ENCODE measurements around the gene C3. TPM values are rescaled to one million over a fixed set of nuclear protein-coding genes. Genes with fewer than 3 reads are reported as not detected.
A peak's percentile ranks its signal among the peaks of the same experiment; 100 is the strongest.
"Not testable (repeated sequence)": the region's sequence is repeated elsewhere in the genome, so short reads cannot be mapped to it uniquely, and the experiment has no call there.

The C3 gene
- total RNA-seq, 1 experiment from 2014 or later: 7.0 TPM

DNA sequence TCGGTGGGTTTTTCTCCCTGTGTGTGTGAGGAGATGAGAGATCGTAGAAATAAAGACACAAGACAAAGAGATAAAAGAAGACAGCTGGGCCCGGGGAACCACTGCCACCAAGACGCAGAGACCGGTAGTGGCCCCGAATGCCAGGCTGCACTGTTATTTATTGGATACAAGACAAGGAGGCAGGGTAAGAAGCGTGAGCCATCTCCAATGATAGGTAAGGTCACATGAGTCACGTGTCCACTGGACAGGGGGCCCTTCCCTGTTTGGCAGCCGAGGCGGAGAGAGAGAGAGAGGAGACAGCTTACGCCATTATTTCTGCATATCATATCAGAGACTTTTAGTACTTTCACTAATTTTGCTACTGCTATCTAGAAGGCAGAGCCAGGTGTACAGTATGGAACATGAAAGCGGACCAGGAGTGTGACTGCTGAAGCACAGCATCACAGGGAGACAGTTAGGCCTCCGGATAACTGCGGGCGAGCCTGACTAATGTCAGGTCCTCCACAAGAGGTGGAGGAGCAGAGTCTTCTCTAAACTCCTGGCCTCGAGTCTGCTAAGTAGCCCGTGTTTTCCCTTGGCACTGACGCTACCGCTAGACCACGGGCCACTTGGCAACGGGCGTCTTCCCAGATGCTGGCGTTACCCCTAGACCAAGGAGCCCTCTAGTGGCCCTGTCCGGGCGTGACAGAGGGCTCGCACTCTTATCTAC lies 87.5 kb downstream of the C3 start:
- ChIA-PET RAD21 (ENCODE audit: low non-redundant PET in 1 of 2, low total read pairs in 2 of 2, uncharacterized antibody in 2 of 2, unreplicated experiment in 2 of 2) (interaction anchor here (0.6 to 1.0 kb wide), 7 partner anchors 71 to 297 kb away, joined by 3 to 9 read pairs (median 4); no protein-coding TSS in a partner anchor), CTCF (interaction anchor here (0.6 to 1.5 kb wide), 10 partner anchors 8 to 230 kb away, joined by 3 to 11 read pairs (median 4); no protein-coding TSS in a partner anchor), POLR2A (interaction anchor here (0.9 to 1.0 kb wide), 2 partner anchors 97 to 102 kb away, joined by 3 read pairs; partner anchors contain the start of gene TNFSF9)
- peak; percentile 68 for DNase-seq (ENCODE audit: low read depth, low spot score)
- not testable (repeated sequence) for H3K9me3 ChIP-seq (ENCODE audit: control insufficient read depth in 1 of 2, insufficient read depth in 1 of 2, low read depth in 1 of 2, low read length in 2 of 2); H3K79me2 ChIP-seq (ENCODE audit: insufficient read depth, low read length); H3K36me3 ChIP-seq (ENCODE audit: control insufficient read depth in 1 of 2, insufficient read depth in 2 of 2, low read length in 2 of 2); H3K9ac ChIP-seq (ENCODE audit: low read length); H3K27me3 ChIP-seq (ENCODE audit: insufficient read depth, low read length); H3K27ac ChIP-seq (ENCODE audit: low read depth, low read length); H3K9me2 ChIP-seq (ENCODE audit: insufficient read depth); H4K20me1 ChIP-seq (ENCODE audit: insufficient read depth); BruUV-seq (replicated peaks)
- intact Hi-C loops (cut with micrococcal nuclease): loop anchor here (1.0 to 2.0 kb wide), 4 partner anchors 117 to 506 kb away; no protein-coding TSS in a partner anchor
- Histone ChIP-seq H3K4me2 (ENCODE audit: low read length) (peak overlapping the region; percentile 64), H2AFZ (ENCODE audit: low read depth, low read length, poor library complexity, severe bottlenecking) (peak overlapping the region; percentile 93), H3K4me1 (ENCODE audit: control insufficient read depth in 1 of 2, insufficient read depth in 2 of 2, low read length in 2 of 2) (peaks cover 3 to 14% of the 10 kb centered on the region in 2 experiments; a peak in 3 of 4 replicates), H3K4me3 (replicated peaks in 1 of 2; ENCODE audit: low read depth in 1 of 2, low read length in 2 of 2) (peak overlapping the region in 1 of 2 experiments; percentile 25; a peak in 1 of 4 replicates)
- ATAC-seq: peak; percentile 84
- TF ChIP-seq, protein P1, sequence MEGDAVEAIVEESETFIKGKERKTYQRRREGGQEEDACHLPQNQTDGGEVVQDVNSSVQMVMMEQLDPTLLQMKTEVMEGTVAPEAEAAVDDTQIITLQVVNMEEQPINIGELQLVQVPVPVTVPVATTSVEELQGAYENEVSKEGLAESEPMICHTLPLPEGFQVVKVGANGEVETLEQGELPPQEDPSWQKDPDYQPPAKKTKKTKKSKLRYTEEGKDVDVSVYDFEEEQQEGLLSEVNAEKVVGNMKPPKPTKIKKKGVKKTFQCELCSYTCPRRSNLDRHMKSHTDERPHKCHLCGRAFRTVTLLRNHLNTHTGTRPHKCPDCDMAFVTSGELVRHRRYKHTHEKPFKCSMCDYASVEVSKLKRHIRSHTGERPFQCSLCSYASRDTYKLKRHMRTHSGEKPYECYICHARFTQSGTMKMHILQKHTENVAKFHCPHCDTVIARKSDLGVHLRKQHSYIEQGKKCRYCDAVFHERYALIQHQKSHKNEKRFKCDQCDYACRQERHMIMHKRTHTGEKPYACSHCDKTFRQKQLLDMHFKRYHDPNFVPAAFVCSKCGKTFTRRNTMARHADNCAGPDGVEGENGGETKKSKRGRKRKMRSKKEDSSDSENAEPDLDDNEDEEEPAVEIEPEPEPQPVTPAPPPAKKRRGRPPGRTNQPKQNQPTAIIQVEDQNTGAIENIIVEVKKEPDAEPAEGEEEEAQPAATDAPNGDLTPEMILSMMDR (IDR thresholded peaks at IDR 0.05 in 2 of 3, conservative IDR thresholded peaks at IDR 0.05 in 1 of 3; ENCODE audit: borderline replicate concordance in 1 of 3, insufficient read depth in 1 of 3, low read depth in 2 of 3, low read length in 2 of 3): peak; percentile 55 to 78 (median 78)
- peak; percentile 89 for TF ChIP-seq RAD21 (IDR thresholded peaks at IDR 0.05; ENCODE audit: low read depth)

DNA sequence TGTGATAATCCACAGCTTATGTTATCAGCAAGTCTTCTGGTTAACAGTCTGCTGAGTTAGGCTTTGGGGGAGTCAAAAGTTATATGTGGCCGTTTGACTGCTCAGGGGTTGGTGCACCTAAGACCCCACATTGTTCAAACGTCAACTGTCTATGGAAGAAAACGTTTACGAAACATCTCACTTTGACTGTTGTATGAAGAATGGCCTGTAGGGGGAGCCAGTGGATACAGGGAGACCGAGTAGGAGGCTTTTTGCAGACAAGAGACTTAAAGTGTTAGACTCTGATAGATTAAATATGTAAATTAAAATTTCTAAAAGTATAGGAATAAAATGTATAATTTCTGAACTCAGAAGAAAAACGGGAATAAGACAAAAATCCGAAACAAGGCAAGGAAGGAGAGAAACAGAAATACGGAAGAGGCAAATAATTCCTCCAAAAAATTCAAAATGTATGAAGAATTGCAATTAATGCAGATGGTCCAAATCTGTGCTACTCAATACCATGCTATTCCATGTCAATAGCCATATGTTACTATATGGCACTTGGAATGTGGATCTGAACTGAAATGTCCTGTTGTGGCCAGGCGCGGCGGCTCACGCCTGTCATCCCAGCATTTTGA lies 88.3 kb downstream of the C3 start:
- Histone ChIP-seq H3K36me3 (ENCODE audit: control insufficient read depth in 1 of 2, insufficient read depth in 2 of 2, low read length in 2 of 2) (no peaks in the 10 kb centered on the region), H3K4me1 (ENCODE audit: control insufficient read depth in 1 of 2, insufficient read depth in 2 of 2, low read length in 2 of 2) (peaks cover 3 to 14% of the 10 kb centered on the region in 2 experiments; a peak in 3 of 4 replicates), H3K4me3 (replicated peaks in 1 of 2; ENCODE audit: low read depth in 1 of 2, low read length in 2 of 2) (no peak overlapping the region), H3K9ac (ENCODE audit: low read length) (no peak overlapping the region), H3K9me3 (ENCODE audit: control insufficient read depth in 1 of 2, insufficient read depth in 1 of 2, low read depth in 1 of 2, low read length in 2 of 2) (no peaks in the 10 kb centered on the region), H3K27ac (ENCODE audit: low read depth, low read length) (no peak overlapping the region), H4K20me1 (ENCODE audit: insufficient read depth) (no peaks in the 10 kb centered on the region; the same call in 1 of the 2 replicates), H3K9me2 (ENCODE audit: insufficient read depth) (no peaks in the 10 kb centered on the region), H3K4me2 (ENCODE audit: low read length) (peak overlapping the region; percentile 64), H3K79me2 (ENCODE audit: insufficient read depth, low read length) (no peaks in the 10 kb centered on the region), H3K27me3 (ENCODE audit: insufficient read depth, low read length) (no peaks in the 10 kb centered on the region), H2AFZ (ENCODE audit: low read depth, low read length, poor library complexity, severe bottlenecking) (peak overlapping the region; percentile 93)
- ChIA-PET CTCF (interaction anchor here (0.6 to 2.1 kb wide), 5 partner anchors 21 to 232 kb away, joined by 3 to 10 read pairs (median 4); partner anchors contain the start of gene GPR108), RAD21 (ENCODE audit: low non-redundant PET in 1 of 2, low total read pairs in 2 of 2, uncharacterized antibody in 2 of 2, unreplicated experiment in 2 of 2) (interaction anchor here in 1 of 2 experiments (0.6 kb wide), 1 partner anchor 70 kb away, joined by 4 read pairs; no protein-coding TSS in a partner anchor), POLR2A (interaction anchor here (0.6 kb wide), 1 partner anchor 101 kb away, joined by 3 read pairs; the partner anchor contains the start of gene TNFSF9)
- BruUV-seq (replicated peaks): no TSS peak
- ATAC-seq (peak; percentile 71), DNase-seq (ENCODE audit: low read depth, low spot score) (peak; percentile 77)
- intact Hi-C loops (cut with micrococcal nuclease): loop anchor here (1.0 to 2.0 kb wide), 2 partner anchors 231 to 505 kb away; no protein-coding TSS in a partner anchor
- TF ChIP-seq, protein P2, sequence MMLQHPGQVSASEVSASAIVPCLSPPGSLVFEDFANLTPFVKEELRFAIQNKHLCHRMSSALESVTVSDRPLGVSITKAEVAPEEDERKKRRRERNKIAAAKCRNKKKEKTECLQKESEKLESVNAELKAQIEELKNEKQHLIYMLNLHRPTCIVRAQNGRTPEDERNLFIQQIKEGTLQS (IDR thresholded peaks at IDR 0.05): no peak
- TF ChIP-seq YY1 (IDR thresholded peaks at IDR 0.05; ENCODE audit: extremely low read depth, insufficient replicate concordance, low read depth, low read length): no peak
- no peak for TF ChIP-seq TCF7L2 (IDR thresholded peaks at IDR 0.05; ENCODE audit: borderline replicate concordance, extremely low read depth, insufficient read depth, insufficient read length)
- no peak for TF ChIP-seq POLR2A (IDR thresholded peaks at IDR 0.05; ENCODE audit: borderline replicate concordance, extremely low read depth, insufficient read depth, insufficient read length)
- TF ChIP-seq, protein P1 (IDR thresholded peaks at IDR 0.05 in 2 of 3, conservative IDR thresholded peaks at IDR 0.05 in 1 of 3; ENCODE audit: borderline replicate concordance in 1 of 3, insufficient read depth in 1 of 3, low read depth in 2 of 3, low read length in 2 of 3): peak; percentile 70 to 83 (median 76)
- TF ChIP-seq EZH2 (IDR thresholded peaks at IDR 0.05): no peak
- TF ChIP-seq FOSL1 (IDR thresholded peaks at IDR 0.05; ENCODE audit: low read depth): no peak
